H1 (cell line): ENCODE results near the gene DGKI. TPM values are rescaled to one million over a fixed set of nuclear protein-coding genes. Genes with fewer than 3 reads are reported as not detected.

Experiments
- CTCF ChIA-PET: fragments of 300-600 bp; sonication (Branson Sonifier 250); formaldehyde crosslinking; loops from one replicate; lab custom pipeline; 2021; ENCODE audit not compliant: partially characterized antibody; lab: Charles Lee
- POLR2A ChIA-PET: fragments of 300-600 bp; sonication (Branson Sonifier 250); formaldehyde crosslinking; loops from one replicate; lab custom pipeline; 2021; ENCODE audit warnings: inconsistent platforms; ENCODE audit not compliant: partially characterized antibody; lab: Charles Lee
- DNase-seq, 2 experiments: peaks; one replicate each; pipeline versions ENCODE4 v3.0.0 to v3.0.0-alpha.2; 2010 to 2022; ENCODE audit warnings: low spot score in 2 of 2, low read depth in 1 of 2, mixed read lengths in 1 of 2
- FAIRE-seq: peaks from 2 replicates; lab custom pipeline; 2011; peaks lifted over from hg19 to GRCh38; lab: Jason Lieb, UNC
- H2AFZ ChIP-seq: 2 replicates; pipeline ENCODE4 v1.8.1; 2012; ENCODE audit warnings: low read length, inconsistent platforms
- H2AK5ac ChIP-seq: 2 replicates; pipeline ENCODE4 v1.6.1; 2013; ENCODE audit warnings: low read depth, low read length
- H2BK120ac ChIP-seq: replicated peaks from 2 replicates; pipeline ENCODE3; 2013; ENCODE audit warnings: low read depth, low read length, inconsistent platforms
- H2BK12ac ChIP-seq: 2 replicates; pipeline ENCODE4 v1.6.1; 2013; ENCODE audit warnings: low read depth, low read length
- H2BK15ac ChIP-seq: 2 replicates; pipeline ENCODE4 v1.6.1; 2013; ENCODE audit warnings: low read length
- H2BK20ac ChIP-seq: 2 replicates; pipeline ENCODE4 v1.6.1; 2013; ENCODE audit warnings: low read length
- H2BK5ac ChIP-seq: 2 replicates; pipeline ENCODE4 v1.6.1; 2013; ENCODE audit warnings: low read depth, low read length
- H3K14ac ChIP-seq: 2 replicates; pipeline ENCODE4 v1.6.1; 2013; ENCODE audit warnings: inconsistent platforms; ENCODE audit not compliant: insufficient read length
- H3K18ac ChIP-seq: 2 replicates; pipeline ENCODE4 v1.6.1; 2013; ENCODE audit warnings: low read length; ENCODE audit errors: extremely low read depth
- H3K23ac ChIP-seq: 2 replicates; pipeline ENCODE4 v1.6.1; 2013; ENCODE audit warnings: inconsistent platforms; ENCODE audit not compliant: insufficient read length
- H3K23me2 ChIP-seq: 2 replicates; pipeline ENCODE4 v1.6.1; 2013; ENCODE audit warnings: low read depth, low read length
- H3K27ac ChIP-seq: 2 replicates; pipeline ENCODE4 v1.6.1; 2011; ENCODE audit warnings: low read depth, low read length, inconsistent platforms
- H3K27me3 ChIP-seq, 4 experiments: replicated peaks in 1 of 4; 1 replicate in 1 of 4; 2 replicates in 3 of 4; pipeline versions ENCODE4 v1.6.1 to v1.8.1; 2011 to 2013; ENCODE audit warnings: low read length in 3 of 4, mild to moderate bottlenecking in 3 of 4, inconsistent platforms in 2 of 4, mixed read lengths in 2 of 4, moderate library complexity in 1 of 4; ENCODE audit not compliant: control insufficient read depth in 3 of 4, insufficient read depth in 3 of 4; ENCODE audit errors: extremely low read depth in 1 of 4
- H3K36me3 ChIP-seq, 4 experiments: 2 replicates each; pipeline versions ENCODE4 v1.6.1 to v1.8.1; 2011 to 2013; ENCODE audit warnings: mild to moderate bottlenecking in 4 of 4, low read length in 3 of 4, moderate library complexity in 2 of 4, control low read depth in 1 of 4, inconsistent platforms in 1 of 4; ENCODE audit not compliant: insufficient read depth in 4 of 4, control insufficient read depth in 2 of 4
- H3K4ac ChIP-seq: replicated peaks from 2 replicates; pipeline ENCODE3; 2013; ENCODE audit warnings: low read length, low read depth, mixed read lengths, inconsistent platforms; ENCODE audit not compliant: insufficient read length
- H3K4me1 ChIP-seq, 4 experiments: replicated peaks in 1 of 4; 1 replicate in 1 of 4; 2 replicates in 3 of 4; pipeline versions ENCODE4 v1.6.1 to v1.8.1; 2011 to 2013; ENCODE audit warnings: low read length in 3 of 4, inconsistent platforms in 2 of 4, mixed read lengths in 1 of 4; ENCODE audit not compliant: insufficient read depth in 4 of 4, control insufficient read depth in 3 of 4
- H3K4me2 ChIP-seq, 2 experiments: 2 replicates each; pipeline versions ENCODE4 v1.6.1 to v1.8.1; 2011 to 2013; ENCODE audit warnings: low read depth in 2 of 2, low read length in 2 of 2, control low read depth in 1 of 2, inconsistent platforms in 1 of 2, mild to moderate bottlenecking in 1 of 2; ENCODE audit not compliant: insufficient read depth in 1 of 2
- H3K4me3 ChIP-seq, 4 experiments: fragments of 200-600, 300-600 bp in 1 of 4; sonication (generic), shearing (Covaris generic), sonication (Bioruptor Twin) in 1 of 4; 2 replicates each; pipeline versions ENCODE4 v1.5.1 to v1.8.1; 2011 to 2016; ENCODE audit warnings: low read length in 4 of 4, low read depth in 3 of 4, control low read depth in 2 of 4, inconsistent platforms in 2 of 4, mild to moderate bottlenecking in 2 of 4, mixed read lengths in 1 of 4, moderate library complexity in 1 of 4; ENCODE audit not compliant: insufficient read depth in 2 of 4; ENCODE audit errors: extremely low read depth in 1 of 4
- H3K56ac ChIP-seq: replicated peaks from 2 replicates; pipeline ENCODE3; 2013; ENCODE audit warnings: low read depth, mild to moderate bottlenecking, mixed read lengths, low read length, inconsistent platforms; ENCODE audit not compliant: insufficient read length
- H3K79me1 ChIP-seq: 2 replicates; pipeline ENCODE4 v1.6.1; 2013; ENCODE audit warnings: low read depth, low read length, control low read depth
- H3K79me2 ChIP-seq, 2 experiments: 2 replicates each; pipeline versions ENCODE4 v1.6.1 to v1.8.1; 2012 to 2013; ENCODE audit warnings: low read length in 2 of 2, mild to moderate bottlenecking in 2 of 2, inconsistent platforms in 1 of 2; ENCODE audit not compliant: insufficient read depth in 2 of 2, control insufficient read depth in 1 of 2
- H3K9ac ChIP-seq, 4 experiments: replicated peaks in 1 of 4; 1 replicate in 1 of 4; 2 replicates in 3 of 4; pipeline versions ENCODE4 v1.6.1 to v1.8.1; 2011 to 2013; ENCODE audit warnings: low read depth in 3 of 4, low read length in 3 of 4, control low read depth in 2 of 4, mild to moderate bottlenecking in 2 of 4, moderate library complexity in 2 of 4, inconsistent platforms in 1 of 4; ENCODE audit errors: extremely low read depth in 1 of 4
- H3K9me3 ChIP-seq, 2 experiments: 2 replicates each; pipeline versions ENCODE4 v1.6.1 to v1.8.1; 2012 to 2013; ENCODE audit warnings: mild to moderate bottlenecking in 2 of 2, moderate library complexity in 2 of 2, control low read depth in 1 of 2, inconsistent platforms in 1 of 2, low read depth in 1 of 2, low read length in 1 of 2, mixed read lengths in 1 of 2; ENCODE audit not compliant: insufficient read depth in 2 of 2
- H4K20me1 ChIP-seq, 2 experiments: replicated peaks in 1 of 2; 2 replicates each; pipeline versions ENCODE3 to v1.8.1; 2011 to 2013; ENCODE audit warnings: inconsistent platforms in 2 of 2, low read length in 2 of 2, mild to moderate bottlenecking in 1 of 2; ENCODE audit not compliant: insufficient read depth in 2 of 2, control insufficient read depth in 1 of 2
- H4K5ac ChIP-seq: 2 replicates; pipeline ENCODE4 v1.6.1; 2013; ENCODE audit warnings: low read length, low read depth, mixed read lengths, inconsistent platforms; ENCODE audit not compliant: insufficient read length
- H4K8ac ChIP-seq: 2 replicates; pipeline ENCODE4 v1.8.0; 2013; ENCODE audit warnings: mild to moderate bottlenecking, moderate library complexity, low read length, inconsistent platforms; ENCODE audit not compliant: insufficient read depth; ENCODE audit errors: extremely low read depth
- H4K91ac ChIP-seq: replicated peaks from 2 replicates; pipeline ENCODE3; 2013; ENCODE audit warnings: low read length, mixed read lengths, inconsistent platforms; ENCODE audit not compliant: insufficient read length
- CREB1 ChIP-seq: IDR thresholded peaks from 2 replicates; pipeline ENCODE4 v1.6.1; 2012; ENCODE audit warnings: inconsistent platforms
- JUN ChIP-seq: IDR thresholded peaks from 2 replicates; pipeline ENCODE4 v1.6.1; 2011; ENCODE audit warnings: low read depth, mild to moderate bottlenecking, improper control_type of control experiment, low read length
- POU5F1 ChIP-seq: IDR thresholded peaks from 2 replicates; pipeline ENCODE4 v1.6.1; 2011; ENCODE audit warnings: low read depth, mild to moderate bottlenecking, low read length, moderate library complexity
- RFX5 ChIP-seq: IDR thresholded peaks from 2 replicates; pipeline ENCODE4 v1.6.1; 2011; ENCODE audit warnings: low read depth, low read length, improper control_type of control experiment, borderline replicate concordance
- RNF2 ChIP-seq: fragments of 200-900, 300-1000 bp; sonication (generic); IDR thresholded peaks from 2 replicates; pipeline ENCODE4 v1.7.1; 2016; ENCODE audit warnings: borderline replicate concordance, low read depth, mild to moderate bottlenecking, antibody characterized with exemption, low read length; ENCODE audit not compliant: poor library complexity, severe bottlenecking; ENCODE audit errors: missing control alignments
- RXRA ChIP-seq: IDR thresholded peaks from 2 replicates; pipeline ENCODE4 v1.6.1; 2011; ENCODE audit warnings: low read depth, mild to moderate bottlenecking, low read length, moderate library complexity; ENCODE audit not compliant: insufficient read depth
- SP2 ChIP-seq: IDR thresholded peaks from 2 replicates; pipeline ENCODE4 v1.6.1; 2012; ENCODE audit warnings: mild to moderate bottlenecking, low read length, inconsistent platforms
- WGBS, 2 experiments: shearing (Covaris generic) in 1 of 2; methylation state at CpG; one replicate each; pipeline versions ENCODE4 v1.1.6 to v1.1.7; 2013 to 2015; ENCODE audit warnings: low lambda C conversion rate in 2 of 2, mixed read lengths in 2 of 2, inconsistent platforms in 1 of 2, low coverage in 1 of 2, missing lambda C conversion rate in 1 of 2; ENCODE audit not compliant: insufficient replicate concordance in 2 of 2, insufficient coverage in 1 of 2, insufficient read length in 1 of 2; ENCODE audit errors: extremely low coverage in 1 of 2, missing lambda C conversion rate in 1 of 2; 5-methylcytosine and 5-hydroxymethylcytosine counted together
- polyA plus RNA-seq, 7 experiments: library from polyadenylated mRNA; depleted of rRNA in 3 of 7; stranded (reverse) in 5 of 7; unstranded in 2 of 7; fragments of >200 nt in 5 of 7; fragments of 200-250 nt in 2 of 7; gene quantifications; 1 replicate in 5 of 7; 2 replicates in 1 of 7; 4 replicates in 1 of 7; pipeline versions ENCODE4 v1.2.1 to v1.2.3, GENCODE V29; 2011 to 2013; ENCODE audit warnings: missing spikeins in 2 of 7, mixed read lengths in 2 of 7
- total RNA-seq: library from RNA; stranded (reverse); fragmentation: NEBNext Ultra II Directional; extraction: Animal tissue kit (Norgen Biotek cat#: 25700); gene quantifications from 2 replicates; pipeline ENCODE4 v1.2.1, GENCODE V29; 2021
- TF ChIP-seq, protein P1 (sequence below): IDR thresholded peaks from 2 replicates; pipeline ENCODE4 v1.6.1; 2011; ENCODE audit warnings: low read depth, mild to moderate bottlenecking, low read length; ENCODE audit not compliant: insufficient read depth

Gene DGKI
- total and polyA plus RNA-seq, 2 of the 8 experiments (the other 6 are each of a cell fraction or from before 2014, with no cell fraction given), result 0.20 to 0.71 TPM

DNA sequence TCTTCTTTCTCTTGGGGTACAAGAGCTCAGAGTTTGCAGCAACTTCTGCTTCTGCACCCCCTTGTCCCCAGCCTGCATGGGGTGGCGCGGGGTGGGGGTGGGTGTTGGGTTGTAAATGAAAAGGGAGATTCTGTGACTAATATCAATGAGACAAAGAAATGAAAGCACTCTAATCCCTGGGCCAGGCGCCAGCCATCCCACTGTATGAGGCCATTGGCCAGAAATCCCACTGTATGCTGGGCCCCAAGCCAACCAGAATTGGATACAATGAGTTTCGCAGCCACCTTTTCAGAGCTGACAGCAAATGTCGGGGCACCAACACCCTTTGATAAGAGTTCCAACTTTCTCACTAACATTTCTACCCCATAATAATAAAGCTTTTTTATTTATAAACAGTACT is 492.4 kb downstream of the DGKI start:
- Histone ChIP-seq H3K23ac (no peak overlapping the region), H3K4me2 (no peak overlapping the region), H3K36me3 (no peaks in the 10 kb centered on the region), H3K4me1 (no peaks in the 10 kb centered on the region), H3K56ac (no peak overlapping the region), H3K4ac (no peak overlapping the region), H3K79me1 (no peaks in the 10 kb centered on the region), H4K5ac (no peak overlapping the region), H2BK120ac (no peak overlapping the region), H3K14ac (no peak overlapping the region), H4K8ac (no peak overlapping the region), H3K27me3 (no peaks in the 10 kb centered on the region), H3K4me3 (no peak overlapping the region), H3K79me2 (no peaks in the 10 kb centered on the region), H2BK15ac (no peak overlapping the region), H2AFZ (no peak overlapping the region), H3K9ac (no peak overlapping the region), H2BK20ac (no peak overlapping the region), H3K9me3 (peaks cover 14 to 20% of the 10 kb centered on the region in 2 experiments), H3K23me2 (no peaks in the 10 kb centered on the region), H4K91ac (no peak overlapping the region), H3K27ac (no peak overlapping the region), H2BK12ac (no peak overlapping the region), H3K18ac (no peak overlapping the region), H2AK5ac (no peak overlapping the region), H2BK5ac (no peak overlapping the region), H4K20me1 (no peaks in the 10 kb centered on the region)
- DNase-seq (no peak), FAIRE-seq (no peak)
- ChIA-PET CTCF (interaction anchor here (1.0 kb wide), 1 partner anchor 16 kb away, joined by 3 read pairs; no protein-coding TSS in a partner anchor), POLR2A (no interaction called here)
- 84% methylated on average over 5 of the region's 5 CpGs; no CpG with 5 or more reads in 1 of the 2 experiments for WGBS, 2 experiments
- no peak for TF ChIP-seq POU5F1
- TF ChIP-seq RNF2, result no peak
- TF ChIP-seq JUN, result no peak
- no peak for TF ChIP-seq RFX5
- TF ChIP-seq, protein P1, sequence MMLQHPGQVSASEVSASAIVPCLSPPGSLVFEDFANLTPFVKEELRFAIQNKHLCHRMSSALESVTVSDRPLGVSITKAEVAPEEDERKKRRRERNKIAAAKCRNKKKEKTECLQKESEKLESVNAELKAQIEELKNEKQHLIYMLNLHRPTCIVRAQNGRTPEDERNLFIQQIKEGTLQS, result no peak
- TF ChIP-seq CREB1, result no peak
- no peak for TF ChIP-seq SP2
- TF ChIP-seq RXRA, result no peak
